GM12801 (cell line): ENCODE data around the gene SEMA3D.

Source experiments
- CTCF ChIP-seq: IDR thresholded peaks from one replicate; pipeline ENCODE4 v1.5.1; 2011; ENCODE audit warnings: control low read depth; ENCODE audit not compliant: insufficient read length; ENCODE audit errors: extremely low read depth

SEMA3D gene

GRCh38 chr7:85184599-85185423 is 2.0 kb downstream of the SEMA3D start:
- TF ChIP-seq CTCF, result no peak

GRCh38 chr7:85183296-85183695 is 3.6 kb downstream of the SEMA3D start:
- no peak for TF ChIP-seq CTCF

- TF ChIP-seq CTCF, result no peak
Measured at GRCh38 chr7:85178531-85179298, 8.1 kb downstream of the SEMA3D start.

- TF ChIP-seq CTCF, result no peak
Measured at GRCh38 chr7:85177316-85177715, 9.5 kb downstream of the SEMA3D start.

GRCh38 chr7:85176197-85176596 is 10.7 kb downstream of the SEMA3D start:
- no peak for TF ChIP-seq CTCF

- no peak for TF ChIP-seq CTCF
Measured at GRCh38 chr7:85175217-85175616, 11.6 kb downstream of the SEMA3D start.

- no peak for TF ChIP-seq CTCF
Measured at GRCh38 chr7:85172530-85172941, 14.3 kb downstream of the SEMA3D start.
